Measurements from ENCODE around the gene ST6GALNAC2.

DNA sequence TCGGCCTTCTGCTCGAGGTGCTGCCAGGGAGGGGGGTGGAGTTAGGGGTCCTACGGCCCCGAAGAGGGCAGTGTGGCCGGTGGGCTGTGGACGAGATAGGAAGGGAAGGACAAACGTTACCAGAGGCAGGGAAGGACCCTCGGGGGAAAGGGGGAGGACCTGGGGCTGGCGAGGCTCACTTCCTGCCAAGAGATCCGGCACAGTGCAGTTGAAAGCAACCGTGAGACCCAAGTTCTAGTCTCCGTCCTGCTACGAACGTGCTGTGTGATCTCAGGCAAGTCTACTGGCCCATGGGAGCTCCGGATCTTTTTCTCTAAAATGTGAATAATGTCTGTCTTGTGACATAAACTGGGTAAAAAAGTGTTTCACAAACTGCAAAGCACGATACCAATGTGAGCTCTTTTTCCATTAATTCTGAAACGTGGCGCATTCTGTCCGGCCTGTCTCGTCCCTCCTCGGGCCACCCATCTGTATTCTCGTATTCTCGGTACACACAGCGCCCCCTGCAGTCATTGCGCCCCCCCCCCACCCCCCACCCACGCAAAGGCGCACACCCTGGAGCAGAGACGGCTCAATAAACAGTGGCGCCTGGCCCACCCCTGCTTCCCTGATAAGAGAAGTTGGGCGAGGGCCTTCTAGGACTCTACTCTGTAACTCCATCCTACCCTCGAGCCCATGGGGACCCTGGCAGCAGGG is 57.0 kb downstream of the ST6GALNAC2 start:
- TF ChIP-seq, protein P1, sequence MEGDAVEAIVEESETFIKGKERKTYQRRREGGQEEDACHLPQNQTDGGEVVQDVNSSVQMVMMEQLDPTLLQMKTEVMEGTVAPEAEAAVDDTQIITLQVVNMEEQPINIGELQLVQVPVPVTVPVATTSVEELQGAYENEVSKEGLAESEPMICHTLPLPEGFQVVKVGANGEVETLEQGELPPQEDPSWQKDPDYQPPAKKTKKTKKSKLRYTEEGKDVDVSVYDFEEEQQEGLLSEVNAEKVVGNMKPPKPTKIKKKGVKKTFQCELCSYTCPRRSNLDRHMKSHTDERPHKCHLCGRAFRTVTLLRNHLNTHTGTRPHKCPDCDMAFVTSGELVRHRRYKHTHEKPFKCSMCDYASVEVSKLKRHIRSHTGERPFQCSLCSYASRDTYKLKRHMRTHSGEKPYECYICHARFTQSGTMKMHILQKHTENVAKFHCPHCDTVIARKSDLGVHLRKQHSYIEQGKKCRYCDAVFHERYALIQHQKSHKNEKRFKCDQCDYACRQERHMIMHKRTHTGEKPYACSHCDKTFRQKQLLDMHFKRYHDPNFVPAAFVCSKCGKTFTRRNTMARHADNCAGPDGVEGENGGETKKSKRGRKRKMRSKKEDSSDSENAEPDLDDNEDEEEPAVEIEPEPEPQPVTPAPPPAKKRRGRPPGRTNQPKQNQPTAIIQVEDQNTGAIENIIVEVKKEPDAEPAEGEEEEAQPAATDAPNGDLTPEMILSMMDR (IDR thresholded peaks at IDR 0.05), result no peak
- TF ChIP-seq POLR2AphosphoS5 (IDR thresholded peaks at IDR 0.05), result no peak
